Adrenal gland (tissue), 5 donors: ENCODE results near the gene LDB3.

Experiments used
- POLR2A ChIP-seq, 2 donors: fragments of 450-650 bp; IDR thresholded peaks; one replicate each; pipeline ENCODE4 v1.6.1; 2017; ENCODE audit warnings: antibody characterized with exemption in 2 of 2, mild to moderate bottlenecking in 2 of 2, moderate library complexity in 1 of 2
- TF ChIP-seq, protein P1 (sequence below), 6 experiments: fragments of 450-650 bp in 4 of 6; fragments of 200-600 bp in 2 of 6; sonication (generic) in 1 of 6; IDR thresholded peaks; 1 replicate in 5 of 6; 2 replicates in 1 of 6; pipeline versions ENCODE4 v1.5.1 to v1.8.0; 2016 to 2021; ENCODE audit warnings: antibody characterized with exemption in 6 of 6, mild to moderate bottlenecking in 2 of 6, moderate library complexity in 1 of 6
- donor health status: DM: no; HTN: no; CAD: no.

DNA sequence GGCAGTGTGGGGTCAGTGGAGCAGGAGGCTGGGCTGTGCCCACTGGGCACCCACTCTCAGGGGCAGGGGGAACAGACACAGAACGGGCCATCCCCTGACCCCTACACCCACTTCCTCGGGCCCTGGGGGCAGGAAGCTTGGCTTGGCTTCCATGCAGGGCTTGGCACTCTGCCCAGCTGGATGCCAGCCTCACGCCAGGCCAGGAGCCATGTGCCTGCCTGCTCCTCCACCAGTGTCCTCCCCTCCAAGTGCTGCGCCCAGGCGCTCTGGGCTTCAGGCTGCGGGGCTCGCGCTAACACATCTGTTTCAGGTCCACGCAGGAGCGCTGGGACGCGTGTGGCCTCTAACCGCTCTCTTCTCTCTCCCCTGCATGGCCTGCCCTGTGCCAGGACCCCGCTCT lies 12.7 kb downstream of the LDB3 start:
- TF ChIP-seq, protein P1, sequence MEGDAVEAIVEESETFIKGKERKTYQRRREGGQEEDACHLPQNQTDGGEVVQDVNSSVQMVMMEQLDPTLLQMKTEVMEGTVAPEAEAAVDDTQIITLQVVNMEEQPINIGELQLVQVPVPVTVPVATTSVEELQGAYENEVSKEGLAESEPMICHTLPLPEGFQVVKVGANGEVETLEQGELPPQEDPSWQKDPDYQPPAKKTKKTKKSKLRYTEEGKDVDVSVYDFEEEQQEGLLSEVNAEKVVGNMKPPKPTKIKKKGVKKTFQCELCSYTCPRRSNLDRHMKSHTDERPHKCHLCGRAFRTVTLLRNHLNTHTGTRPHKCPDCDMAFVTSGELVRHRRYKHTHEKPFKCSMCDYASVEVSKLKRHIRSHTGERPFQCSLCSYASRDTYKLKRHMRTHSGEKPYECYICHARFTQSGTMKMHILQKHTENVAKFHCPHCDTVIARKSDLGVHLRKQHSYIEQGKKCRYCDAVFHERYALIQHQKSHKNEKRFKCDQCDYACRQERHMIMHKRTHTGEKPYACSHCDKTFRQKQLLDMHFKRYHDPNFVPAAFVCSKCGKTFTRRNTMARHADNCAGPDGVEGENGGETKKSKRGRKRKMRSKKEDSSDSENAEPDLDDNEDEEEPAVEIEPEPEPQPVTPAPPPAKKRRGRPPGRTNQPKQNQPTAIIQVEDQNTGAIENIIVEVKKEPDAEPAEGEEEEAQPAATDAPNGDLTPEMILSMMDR (IDR thresholded peaks at IDR 0.05): no peak
- TF ChIP-seq POLR2A (IDR thresholded peaks at IDR 0.05): no peak
